T-helper 1 cell (primary cell): ENCODE results near the gene PCNA.
"Not testable (repeated sequence)": the region's sequence is repeated elsewhere in the genome, so short reads cannot be mapped to it uniquely, and the experiment has no call there.

Experiments used
- DNase-seq, 5 donors: peaks; one replicate each; pipeline ENCODE4 v3.0.0-alpha.2; 2012 to 2020

Gene PCNA

DNA sequence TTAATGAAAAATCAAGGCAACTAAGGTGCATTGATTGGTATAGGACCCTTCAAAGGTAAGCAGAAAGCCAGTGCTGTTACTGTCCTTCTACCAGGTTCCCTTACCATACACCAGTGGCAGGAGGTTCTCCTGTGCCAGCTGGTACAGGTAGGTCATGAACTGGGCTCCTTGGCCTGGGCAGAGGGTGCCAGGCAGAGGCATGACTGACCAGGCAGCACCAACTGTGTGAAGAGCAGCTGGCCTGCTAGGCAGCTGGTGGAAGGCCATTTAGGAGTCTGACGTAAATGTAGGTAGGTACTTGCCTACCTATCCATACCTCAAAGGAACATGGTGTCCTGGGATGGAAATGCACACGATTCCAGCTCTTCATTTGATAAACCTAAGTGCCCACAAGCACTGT, 23.3 kb downstream of the PCNA start:
- DNase-seq: no peak

DNA sequence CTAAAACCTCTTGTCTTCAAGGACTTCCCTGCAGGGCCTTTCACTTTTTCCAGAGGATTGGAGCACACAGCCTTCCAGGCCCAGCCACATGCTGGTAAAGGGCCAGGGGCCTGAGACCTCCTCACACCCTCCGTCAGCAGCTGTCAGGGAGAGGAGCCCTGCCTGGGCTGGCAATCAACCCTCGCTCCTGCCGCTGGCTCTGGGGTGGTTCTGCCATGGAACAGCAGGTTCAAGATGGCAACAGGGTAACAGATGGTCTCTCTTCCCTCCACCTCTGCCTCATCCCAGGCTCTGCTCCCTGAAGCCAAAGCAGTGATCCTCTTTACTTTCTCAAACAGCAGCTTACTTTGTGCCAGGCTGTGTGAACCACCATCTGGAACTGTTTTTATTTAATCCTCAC, 23.8 kb downstream of the PCNA start:
- no peak for DNase-seq

DNA sequence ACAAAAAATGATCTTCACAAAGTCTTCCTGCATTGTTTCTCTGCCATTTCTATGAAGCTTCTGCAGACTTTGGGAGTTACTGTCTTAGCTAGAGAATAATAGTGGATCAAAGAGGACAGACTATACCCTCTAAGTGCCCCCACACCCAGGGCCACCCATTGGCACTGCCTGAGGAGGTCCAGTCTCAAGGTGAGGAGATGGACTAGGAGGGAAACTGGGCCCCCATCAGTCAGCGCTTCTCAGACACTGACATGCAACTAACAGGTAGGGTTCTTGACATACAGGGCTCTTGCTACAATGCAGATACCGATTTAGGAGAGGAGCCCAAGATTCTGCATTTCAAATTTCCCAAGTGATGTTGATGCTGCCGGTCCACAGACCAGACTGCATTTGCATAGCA, 24.3 kb downstream of the PCNA start:
- DNase-seq: no peak

DNA sequence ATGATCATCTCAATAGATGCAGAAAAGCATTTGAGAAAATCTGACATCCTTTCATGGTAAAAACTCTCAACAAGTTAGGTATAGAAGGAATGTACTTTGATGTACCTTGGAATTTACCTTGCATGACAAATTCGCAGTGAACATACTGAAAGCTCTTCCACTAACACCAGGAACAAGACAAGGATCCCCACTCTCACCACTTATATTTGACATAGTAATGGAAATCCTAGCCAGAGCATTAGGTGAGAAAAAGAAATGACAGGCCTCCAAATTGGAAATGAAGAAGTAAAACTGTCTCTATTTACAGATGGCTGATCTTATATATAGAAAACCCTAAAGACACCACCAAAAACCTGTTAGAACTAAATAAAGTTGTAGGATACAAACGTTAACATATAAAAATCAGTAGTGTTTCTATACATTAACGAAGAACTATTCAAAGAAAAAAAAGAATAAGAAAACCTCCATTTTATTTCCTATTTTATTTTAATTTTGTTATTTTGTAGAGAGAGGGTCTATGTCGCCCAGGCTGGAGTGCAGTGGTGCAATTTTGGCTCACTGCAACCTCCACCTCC, 26.9 kb downstream of the PCNA start:
- no peak for DNase-seq

DNA sequence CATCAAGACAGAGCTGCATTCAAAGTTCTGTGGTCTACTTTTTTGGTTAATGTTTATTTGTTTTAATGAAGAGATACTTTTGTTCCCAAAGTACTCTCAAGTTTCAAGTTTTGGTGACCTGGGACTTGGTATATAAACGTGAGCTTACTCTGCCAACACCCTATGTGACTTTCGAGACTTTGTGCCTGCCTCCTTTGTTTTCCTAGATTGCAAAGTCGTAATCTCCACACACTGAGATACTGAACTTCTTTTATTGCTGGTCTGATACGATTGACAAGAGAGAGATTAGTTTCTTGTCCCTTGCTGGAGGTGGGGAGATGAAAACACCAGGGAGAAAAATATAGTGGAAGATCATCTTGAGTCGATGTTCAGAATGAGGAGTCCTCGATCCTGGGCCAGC, 27.9 kb downstream of the PCNA start:
- no peak for DNase-seq

DNA sequence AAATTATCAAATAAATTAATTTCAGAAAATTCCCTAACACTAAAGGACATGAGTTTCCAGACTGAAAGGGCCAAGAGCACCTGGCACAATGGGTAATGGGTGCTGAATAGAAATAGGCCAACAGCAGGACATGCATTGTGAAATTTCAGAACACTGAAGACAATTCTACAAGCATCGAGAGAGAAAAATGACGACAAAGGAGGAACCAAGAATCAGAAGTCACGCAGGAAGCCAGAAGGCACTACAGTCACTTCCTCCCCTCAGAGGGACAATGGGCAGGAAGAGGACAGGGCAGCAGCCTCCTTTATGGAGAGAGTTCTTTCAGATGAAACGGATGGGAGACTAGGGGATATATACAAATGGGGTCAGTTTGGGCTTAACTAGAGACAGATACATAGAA, 29.6 kb downstream of the PCNA start:
- peak in 1 of 5 donors; percentile 69 for DNase-seq

DNA sequence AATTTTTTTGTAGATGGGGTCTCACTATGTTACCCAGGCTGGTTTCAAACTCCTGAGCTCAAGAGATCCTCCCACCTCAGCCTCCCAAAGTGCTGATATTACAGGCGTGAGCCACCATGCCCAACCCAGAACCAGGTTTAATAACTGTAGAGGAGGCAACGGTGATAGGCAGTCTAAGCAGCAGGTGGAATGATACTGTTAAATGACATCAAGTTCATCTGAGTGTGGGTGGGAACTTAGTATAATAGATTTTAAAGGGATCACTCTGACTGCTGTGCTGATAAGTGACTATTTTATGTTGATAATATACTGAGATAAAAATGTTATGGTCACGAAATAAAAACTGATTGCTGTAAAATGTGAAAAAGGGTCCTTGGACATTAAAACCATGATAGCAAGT, 31.1 kb downstream of the PCNA start:
- DNase-seq: no peak

DNA sequence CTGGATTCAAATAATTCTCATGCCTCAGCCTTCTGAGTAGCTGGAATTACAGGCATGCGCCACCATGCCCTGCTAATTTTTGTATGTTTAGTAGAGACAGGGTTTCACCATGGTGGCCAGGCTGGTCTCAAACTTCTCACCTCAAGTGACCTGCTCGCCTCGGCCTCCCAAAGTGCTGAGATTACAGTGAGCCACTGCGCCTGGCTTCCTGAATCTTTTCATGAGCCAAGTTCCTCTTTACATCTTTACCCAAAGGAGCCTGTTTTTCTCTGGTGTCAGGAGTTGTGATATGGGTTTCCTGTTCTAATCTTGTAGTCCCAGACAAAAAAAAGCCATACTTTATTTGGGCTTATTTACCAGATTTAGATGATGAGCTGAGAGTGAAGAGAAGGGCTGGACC, 34.4 kb downstream of the PCNA start:
- DNase-seq: no peak

DNA sequence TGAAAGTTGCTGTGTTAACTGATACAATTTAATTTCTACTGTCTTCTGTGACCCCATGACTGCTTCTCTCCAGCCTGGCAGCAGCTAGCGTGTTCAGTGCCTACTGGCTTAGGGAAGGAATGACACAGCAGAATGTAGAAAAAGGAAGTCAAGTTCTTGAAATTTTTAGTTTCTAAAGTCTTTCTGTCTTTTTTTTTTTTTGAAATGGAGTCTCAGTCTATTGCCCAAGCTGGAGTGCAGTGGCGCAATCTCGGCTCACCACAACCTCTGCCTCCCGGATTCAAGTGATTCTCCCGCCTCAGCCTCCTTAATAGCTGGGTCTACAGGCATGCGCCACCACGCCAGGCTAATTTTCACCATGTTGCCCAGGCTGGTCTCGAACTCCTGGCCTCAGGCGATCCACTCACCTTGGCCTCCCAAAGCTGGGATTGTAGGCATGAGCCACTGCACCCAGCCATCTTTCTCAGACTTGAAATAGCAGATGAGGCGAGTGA, 39.3 kb downstream of the PCNA start:
- DNase-seq: peak in 1 of 5 donors; percentile 85

DNA sequence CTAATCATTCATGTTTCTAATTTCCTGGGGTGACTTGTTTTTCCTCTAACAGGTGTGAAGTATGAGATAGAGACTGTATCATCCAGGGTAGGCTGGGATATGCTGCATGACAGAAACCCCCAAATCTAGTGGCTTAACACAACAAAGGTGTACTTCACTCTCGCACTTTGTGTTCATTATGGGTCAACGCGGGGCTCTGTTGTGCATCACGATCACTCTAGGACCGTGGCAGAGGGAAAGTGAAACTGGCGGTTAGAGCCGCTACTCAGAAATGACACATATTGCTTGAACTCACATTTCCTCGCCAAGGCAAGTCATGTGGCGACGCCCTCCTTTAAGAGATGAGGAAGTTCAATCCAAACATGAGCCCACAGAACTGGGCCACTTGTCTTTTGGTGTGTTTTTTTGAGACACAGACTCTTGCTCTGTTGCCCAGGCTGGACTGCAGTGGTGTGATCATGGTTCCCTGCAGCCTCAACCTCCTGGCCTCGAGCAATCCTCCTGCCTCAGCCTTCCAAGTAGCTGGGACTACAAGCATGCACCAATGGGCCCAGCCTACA, 41.3 kb downstream of the PCNA start:
- DNase-seq: peak; percentile 14 to 97 (median 50)

DNA sequence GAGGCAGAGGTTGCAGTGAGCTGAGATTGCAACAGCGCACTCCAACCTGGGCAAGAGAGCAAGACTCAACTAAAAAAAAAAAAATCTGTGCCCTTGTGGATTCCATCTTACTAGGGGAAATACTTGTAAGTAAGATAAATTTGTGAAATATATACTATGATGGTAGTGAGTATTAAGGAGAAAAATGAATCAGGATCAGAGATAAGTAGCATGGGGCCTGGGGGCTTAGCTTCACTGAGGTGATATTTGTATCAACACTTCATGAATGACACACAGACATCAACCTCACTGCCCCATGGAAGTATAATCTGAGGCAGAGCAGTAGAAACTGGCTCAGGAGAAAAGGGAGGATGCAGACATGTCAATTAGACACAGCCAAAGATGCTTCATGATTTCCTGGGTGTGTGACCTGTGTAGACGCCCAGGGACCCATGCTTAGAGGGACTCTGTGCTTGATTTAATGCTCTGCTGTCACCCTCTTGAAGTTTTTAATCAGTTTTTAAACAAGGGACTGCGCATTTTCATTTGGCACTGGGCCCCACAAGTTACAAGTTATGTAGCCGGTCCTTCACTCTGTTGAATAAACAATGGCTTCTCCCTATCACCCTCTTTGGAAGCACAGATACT, 41.9 kb downstream of the PCNA start:
- DNase-seq: peak in 1 of 5 donors; percentile 63

DNA sequence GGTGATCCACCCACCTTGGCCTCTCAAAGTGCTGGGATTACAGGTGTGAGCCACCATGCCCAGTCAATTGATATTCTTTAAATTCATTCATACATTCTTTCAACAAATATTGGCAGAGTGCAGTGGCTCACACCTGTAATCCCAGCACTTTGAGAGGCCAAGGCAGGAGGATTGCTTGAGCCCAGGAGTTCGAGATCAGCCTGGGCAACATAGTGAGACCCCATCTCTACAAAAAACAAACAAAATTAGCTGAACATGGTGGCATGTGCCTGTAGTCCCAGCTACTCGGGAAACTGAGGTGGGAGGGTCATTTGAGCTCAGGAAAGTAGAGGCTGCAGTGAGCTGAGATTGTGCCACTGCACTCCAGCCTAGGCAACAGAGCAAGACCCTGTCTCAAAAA, 42.8 kb downstream of the PCNA start:
- not testable (repeated sequence) for DNase-seq

DNA sequence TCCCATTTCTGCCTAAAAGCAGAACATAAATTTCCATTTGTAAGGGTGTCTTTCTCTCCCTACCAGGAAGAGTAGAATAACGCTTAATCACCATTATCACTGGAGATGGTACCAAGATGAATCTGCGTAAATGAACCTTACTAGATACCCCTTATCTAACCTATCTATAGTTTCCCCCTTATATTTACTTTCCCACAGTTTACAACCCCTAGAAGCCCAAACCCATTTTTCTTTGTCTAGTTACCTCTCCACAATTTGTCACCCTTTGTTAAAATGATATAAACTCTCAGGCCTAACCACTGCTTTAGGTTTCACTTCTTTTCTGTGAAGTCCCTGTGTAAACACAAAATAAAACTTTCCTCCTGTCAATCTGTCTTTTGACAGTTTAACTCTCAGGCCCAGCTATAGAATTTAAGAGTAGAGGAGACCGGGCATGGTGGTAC, 45.5 kb downstream of the PCNA start:
- no peak for DNase-seq

DNA sequence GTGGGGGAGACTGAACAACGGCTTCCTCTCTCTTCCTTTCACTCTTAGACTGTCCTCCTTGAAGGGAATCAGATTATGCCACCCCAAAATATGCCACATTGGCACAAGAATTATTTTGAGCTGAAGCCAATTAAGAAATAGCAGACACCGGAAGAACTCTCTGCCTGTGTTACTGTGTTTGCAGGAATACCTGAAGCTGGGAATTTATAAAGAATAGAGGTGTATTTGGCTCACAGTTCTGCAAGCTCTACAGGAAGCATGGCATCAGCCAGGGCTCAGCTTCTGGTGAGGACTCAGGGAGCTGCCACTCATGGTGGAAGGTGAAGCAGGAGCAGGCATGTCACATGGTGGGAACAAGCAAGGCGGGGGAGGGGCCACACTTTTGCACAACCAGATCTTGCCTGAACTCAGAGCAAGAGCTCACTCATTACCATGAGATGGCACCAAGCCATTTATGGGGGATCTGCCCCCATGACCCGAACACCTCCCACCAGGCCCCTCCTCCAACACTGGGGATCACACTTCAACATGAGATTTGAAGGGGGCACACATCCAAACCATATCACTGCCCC, 46.0 kb downstream of the PCNA start:
- DNase-seq: no peak

DNA sequence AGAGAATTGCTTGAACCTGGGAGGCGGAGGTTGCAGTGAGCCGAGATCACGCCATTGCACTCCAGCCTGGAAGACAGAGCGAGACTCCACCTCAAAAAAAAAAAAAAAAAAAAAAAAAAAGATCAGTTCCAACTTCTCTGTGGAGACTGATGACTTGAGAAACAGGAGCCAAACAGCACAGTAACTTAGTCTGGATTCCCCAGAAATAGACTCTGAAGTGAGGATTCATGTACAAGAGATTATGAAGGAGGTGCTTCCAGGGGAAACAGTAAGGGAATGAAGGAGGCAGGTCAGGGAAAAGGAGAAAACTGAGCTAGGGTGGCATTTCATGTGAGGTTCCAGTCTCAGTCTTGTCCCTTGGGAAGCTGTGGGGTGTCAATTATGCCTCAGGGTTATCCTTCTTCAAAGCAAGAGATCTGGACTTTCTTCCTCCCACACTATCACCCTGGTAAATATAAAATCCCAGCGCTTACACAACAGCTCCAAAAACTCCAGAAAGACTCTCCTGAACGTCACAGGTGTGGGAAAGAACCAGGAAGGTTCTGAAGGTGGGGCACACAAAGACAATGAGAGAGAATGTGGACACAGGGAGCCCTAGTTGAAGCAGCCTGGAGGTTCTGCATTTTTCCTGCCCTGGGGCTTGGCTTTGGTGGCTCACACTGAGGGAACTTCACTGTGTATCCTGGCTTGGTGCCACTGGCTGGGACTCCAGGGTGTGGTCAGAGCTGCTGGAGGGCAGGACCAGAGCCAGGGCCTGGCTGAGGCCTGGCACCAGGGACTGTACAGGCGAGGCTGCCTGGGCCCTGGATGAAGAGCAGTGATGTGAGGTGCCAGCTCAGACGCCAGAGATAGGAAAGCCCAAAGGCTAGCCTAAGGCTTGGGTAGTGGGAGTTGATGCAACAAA, 46.8 kb downstream of the PCNA start:
- DNase-seq: no peak

DNA sequence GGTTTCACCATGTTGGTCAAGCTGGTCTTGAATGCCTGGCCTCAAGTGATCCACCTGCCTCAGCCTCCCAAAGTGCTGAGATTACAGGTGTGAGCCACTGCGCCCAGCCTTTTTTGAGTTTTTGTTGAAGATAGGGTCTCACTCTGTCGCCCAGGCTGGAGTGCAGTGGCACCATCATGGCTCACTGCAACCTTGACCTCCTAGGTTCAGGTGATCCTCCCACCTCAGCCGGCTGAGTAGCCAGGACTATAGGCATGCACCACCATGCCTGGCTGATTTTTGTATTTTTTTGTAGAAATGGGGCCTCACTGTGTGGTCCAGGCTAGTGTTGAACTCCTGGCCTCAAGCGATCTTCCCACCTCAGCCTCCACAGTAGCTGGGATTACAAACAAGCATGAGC, 47.8 kb downstream of the PCNA start:
- DNase-seq: not testable (repeated sequence)

DNA sequence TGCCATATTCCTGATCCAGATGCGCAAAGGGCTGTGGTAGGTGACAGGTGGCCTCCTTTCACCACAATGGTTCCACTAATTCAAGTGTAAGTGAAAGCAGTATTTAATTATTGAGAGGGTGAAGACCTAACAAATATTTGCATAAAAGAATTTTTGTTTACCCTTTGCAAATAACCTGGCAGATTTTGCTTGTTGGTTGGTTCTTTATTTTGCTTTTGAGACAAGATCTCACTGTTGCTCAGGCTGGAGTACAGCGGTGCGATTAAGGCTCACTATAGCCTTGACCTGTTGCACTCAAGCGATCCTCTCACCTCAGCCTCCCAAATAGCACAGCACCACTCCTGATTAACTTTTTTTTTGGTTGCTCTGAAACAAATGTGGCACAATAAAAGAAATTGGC, 49.2 kb downstream of the PCNA start:
- no peak for DNase-seq

DNA sequence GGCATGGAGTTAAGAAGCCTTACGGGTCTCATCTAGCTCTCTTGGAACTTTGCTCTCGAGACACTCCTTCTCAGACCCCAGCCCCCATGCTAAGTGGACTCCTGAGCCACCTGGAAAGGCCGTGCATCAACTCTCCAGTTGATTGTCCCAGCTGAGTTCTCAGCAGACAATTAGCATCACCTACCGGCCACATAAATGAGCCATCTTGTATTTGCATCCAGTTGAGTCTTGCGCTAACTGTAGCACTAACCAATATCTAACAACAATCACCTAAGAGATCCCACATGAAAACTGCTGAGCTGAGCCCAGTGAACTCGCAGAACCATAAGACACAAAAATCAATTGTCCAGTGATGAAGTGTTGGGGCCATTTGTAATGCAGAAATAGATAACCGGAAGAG, 49.7 kb downstream of the PCNA start:
- DNase-seq: no peak

DNA sequence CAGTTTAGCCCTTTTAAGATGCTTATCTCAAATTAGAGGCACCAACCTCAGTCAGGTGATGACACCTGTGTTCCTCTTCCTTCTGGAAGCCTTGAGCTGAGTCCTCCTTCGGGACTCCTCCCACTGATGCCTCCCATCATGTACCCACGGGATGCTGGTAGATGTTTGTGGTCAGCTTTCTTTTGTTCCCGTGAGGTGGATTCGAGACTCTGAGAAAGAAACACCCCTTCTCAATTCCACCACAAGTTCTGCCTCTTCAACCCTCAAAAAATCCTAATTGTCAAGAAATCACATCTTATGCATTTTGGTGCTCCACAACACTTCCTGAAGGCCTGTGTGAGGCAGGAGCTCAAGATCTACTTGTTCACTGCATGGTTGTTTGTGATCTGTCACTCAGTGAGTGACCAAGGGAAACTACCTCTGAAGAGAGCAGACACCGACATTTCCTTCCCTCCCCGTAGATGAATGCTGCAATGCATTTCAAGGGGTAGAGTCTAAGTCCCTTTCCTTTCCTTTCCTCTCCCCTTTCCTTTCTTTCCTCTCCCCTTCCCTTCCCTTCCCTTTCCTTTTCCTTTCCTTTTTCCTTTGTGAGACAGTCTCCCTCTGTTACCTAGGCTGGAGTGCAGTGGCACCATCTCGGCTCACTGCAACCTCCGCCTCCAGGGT, 50.5 kb downstream of the PCNA start:
- DNase-seq: no peak

DNA sequence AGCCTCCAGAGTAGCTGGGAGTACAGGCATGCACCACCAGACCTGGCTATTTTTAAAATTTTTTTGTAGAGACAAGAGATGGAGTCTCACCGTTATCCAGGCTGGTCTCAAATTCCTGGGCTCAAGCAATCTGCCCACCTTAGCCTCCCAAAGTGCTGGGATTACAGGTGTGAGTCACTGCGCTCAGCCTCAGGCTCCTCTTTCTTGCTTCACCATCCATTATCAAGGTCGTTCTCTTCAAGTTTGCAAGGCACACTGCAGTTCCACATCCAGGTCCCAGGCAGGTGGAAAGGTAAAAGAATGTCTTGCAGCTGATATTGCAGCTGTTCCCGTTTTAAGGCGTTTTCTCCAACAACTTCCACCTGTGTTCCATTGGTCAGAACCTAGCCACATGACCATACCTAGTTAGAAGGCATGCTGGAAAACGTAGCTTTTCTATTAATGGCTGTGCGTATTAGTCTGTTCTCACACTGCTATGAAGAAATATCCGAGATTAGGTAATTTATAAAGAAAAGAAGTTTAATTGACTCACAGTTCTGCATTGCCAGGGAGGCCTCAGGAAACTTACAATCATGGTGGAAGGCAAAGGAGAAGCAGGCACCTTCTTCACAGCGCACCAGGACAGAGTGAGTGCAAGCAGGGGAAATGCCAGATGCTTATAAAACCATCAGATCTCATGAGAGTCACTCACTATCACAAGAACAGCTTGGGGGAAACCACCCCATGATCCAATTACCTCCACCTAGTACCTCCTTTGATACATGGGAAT, 51.7 kb downstream of the PCNA start:
- DNase-seq: no peak

DNA sequence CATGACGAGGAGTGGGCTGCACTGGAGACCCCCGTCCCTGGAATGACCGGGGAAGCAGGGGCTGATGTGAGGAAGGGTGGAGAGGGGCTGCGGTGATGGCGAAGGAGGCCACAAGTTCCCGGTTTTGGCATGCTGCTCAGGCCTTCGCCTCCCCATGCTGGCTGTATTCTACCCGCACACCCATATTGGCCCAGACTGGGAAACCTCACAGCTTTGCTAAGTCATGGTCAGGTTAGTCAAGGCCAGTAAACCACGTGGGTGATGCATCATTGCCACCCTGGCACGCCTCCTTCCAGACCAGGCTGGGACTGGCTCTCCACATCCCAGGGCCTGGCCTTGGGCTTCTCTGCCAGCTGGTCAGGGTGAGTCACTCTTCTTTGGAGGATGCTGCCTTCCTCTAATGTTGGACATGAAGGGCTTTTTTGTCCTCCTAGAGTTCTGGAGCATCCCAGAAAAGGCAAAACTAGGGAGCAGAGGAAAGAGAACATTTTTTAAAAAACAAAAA, 53.8 kb downstream of the PCNA start:
- DNase-seq: no peak
